ENCODE results near the gene FAM118A. TPM values are rescaled to one million over a fixed set of nuclear protein-coding genes. Genes with fewer than 3 reads are reported as not detected.

Gene FAM118A
- total and polyA plus RNA-seq, 2 of the 8 experiments (the other 6 are each of a cell fraction or from before 2014, with no cell fraction given) = 8.5 to 18.6 TPM

- H2AK5ac ChIP-seq (ENCODE audit: low read depth, low read length) = no peak overlapping the region
- H2BK120ac ChIP-seq (replicated peaks; ENCODE audit: low read depth, low read length) = no peak overlapping the region
- H3K23me2 ChIP-seq (ENCODE audit: low read depth, low read length) = peaks cover 1% of the 10 kb centered on the region; the same call in 1 of the 2 replicates
- H3K23ac ChIP-seq (ENCODE audit: insufficient read length) = no peak overlapping the region
- H4K91ac ChIP-seq (replicated peaks; ENCODE audit: insufficient read length, low read length) = no peak overlapping the region
- H2AFZ ChIP-seq (ENCODE audit: low read length) = no peak overlapping the region
- DNase-seq (ENCODE audit: low read depth in 1 of 2, low spot score in 2 of 2) (no peak), FAIRE-seq (no peak)
- TF ChIP-seq CBX8 (IDR thresholded peaks at IDR 0.05; ENCODE audit: borderline replicate concordance, low read depth, low read length) (no peak), ZNF274 (IDR thresholded peaks at IDR 0.05; ENCODE audit: borderline replicate concordance, extremely low read depth, low read length) (no peak), SRF (IDR thresholded peaks at IDR 0.05; ENCODE audit: low read depth, low read length) (no peak), SP1 (IDR thresholded peaks at IDR 0.05; ENCODE audit: low read depth, low read length) (no peak), PHF8 (conservative IDR thresholded peaks at IDR 0.05; ENCODE audit: low read depth, low read length) (no peak), CHD2 (IDR thresholded peaks at IDR 0.05; ENCODE audit: low read length) (no peak), BACH1 (IDR thresholded peaks at IDR 0.05; ENCODE audit: low read length) (no peak), TBP (IDR thresholded peaks at IDR 0.05; ENCODE audit: low read depth, low read length) (no peak), TAF7 (optimal IDR thresholded peaks at IDR 0.05; ENCODE audit: borderline replicate concordance, low read depth, low read length) (no peak), RAD21 (IDR thresholded peaks at IDR 0.05 in 1 of 2, conservative IDR thresholded peaks at IDR 0.05 in 1 of 2; ENCODE audit: low read depth in 2 of 2, low read length in 2 of 2) (no peak), RBBP5 (IDR thresholded peaks at IDR 0.05; ENCODE audit: borderline replicate concordance, low read depth, low read length) (no peak), KDM4A (IDR thresholded peaks at IDR 0.05; ENCODE audit: low read depth, low read length, severe bottlenecking) (no peak), YY1 (IDR thresholded peaks at IDR 0.05; ENCODE audit: low read depth, low read length) (no peak)
- no peaks in the 10 kb centered on the region for H3K79me2 ChIP-seq (ENCODE audit: control insufficient read depth in 1 of 2, insufficient read depth in 2 of 2, low read length in 2 of 2)
- ChIA-PET CTCF (ENCODE audit: partially characterized antibody) (interaction anchor here (1.8 to 2.0 kb wide), 2 partner anchors 24 to 165 kb away, joined by 4 read pairs; no protein-coding TSS in a partner anchor), POLR2A (ENCODE audit: partially characterized antibody) (interaction anchor here (1.4 to 2.5 kb wide), 2 partner anchors 20 to 25 kb away, joined by 4 to 5 read pairs; no protein-coding TSS in a partner anchor)
- no peak overlapping the region for H3K27ac ChIP-seq (ENCODE audit: low read depth, low read length)
- H3K18ac ChIP-seq (ENCODE audit: extremely low read depth, low read length) = no peak overlapping the region
- H4K5ac ChIP-seq (ENCODE audit: insufficient read length, low read depth, low read length) = no peak overlapping the region
- H3K4me1 ChIP-seq (replicated peaks in 1 of 4; ENCODE audit: control insufficient read depth in 3 of 4, insufficient read depth in 4 of 4, low read length in 3 of 4) = peaks cover 0 to 10% (median 2%) of the 10 kb centered on the region in 4 experiments; a peak in 2 of 7 replicates
- H3K79me1 ChIP-seq (ENCODE audit: low read depth, low read length) = no peaks in the 10 kb centered on the region
- H3K9me3 ChIP-seq (ENCODE audit: insufficient read depth in 2 of 2, low read depth in 1 of 2, low read length in 1 of 2) = no peaks in the 10 kb centered on the region
- H2BK12ac ChIP-seq (ENCODE audit: low read depth, low read length) = 0 out of 2 replicates have a peak overlapping the region, but pooled peaks have one; percentile 27
- 84% methylated on average over 13 of the region's 13 CpGs; no CpG with 5 or more reads in 1 of the 2 experiments for WGBS, 2 experiments (ENCODE audit: extremely low coverage in 1 of 2, insufficient coverage in 1 of 2, insufficient read length in 1 of 2, insufficient replicate concordance in 2 of 2, low coverage in 1 of 2, low lambda C conversion rate in 2 of 2, missing lambda C conversion rate in 1 of 2)
- peak overlapping the region; percentile 35; the same call in 1 of the 2 replicates for H4K8ac ChIP-seq (ENCODE audit: extremely low read depth, insufficient read depth, low read length)
- no peak overlapping the region for H3K4me2 ChIP-seq (ENCODE audit: insufficient read depth in 1 of 2, low read depth in 2 of 2, low read length in 2 of 2)
- H3K27me3 ChIP-seq (replicated peaks in 1 of 4; ENCODE audit: control insufficient read depth in 3 of 4, extremely low read depth in 1 of 4, insufficient read depth in 3 of 4, low read length in 3 of 4) = no peaks in the 10 kb centered on the region; a peak in 1 of 7 replicates
- H3K4me3 ChIP-seq (ENCODE audit: extremely low read depth in 1 of 4, insufficient read depth in 2 of 4, low read depth in 3 of 4, low read length in 4 of 4) = no peak overlapping the region
- peaks cover 0 to 1% of the 10 kb centered on the region in 2 experiments for H4K20me1 ChIP-seq (replicated peaks in 1 of 2; ENCODE audit: control insufficient read depth in 1 of 2, insufficient read depth in 2 of 2, low read length in 2 of 2)
- H2BK15ac ChIP-seq (ENCODE audit: low read length) = no peak overlapping the region
- H3K4ac ChIP-seq (replicated peaks; ENCODE audit: insufficient read length, low read depth, low read length) = no peak overlapping the region
- no peak overlapping the region for H2BK20ac ChIP-seq (ENCODE audit: low read length)
- no peaks in the 10 kb centered on the region; a peak in 1 of 8 replicates for H3K36me3 ChIP-seq (ENCODE audit: control insufficient read depth in 2 of 4, insufficient read depth in 4 of 4, low read length in 3 of 4)
- no peak overlapping the region for H2BK5ac ChIP-seq (ENCODE audit: low read depth, low read length)
- H3K9ac ChIP-seq (replicated peaks in 1 of 4; ENCODE audit: extremely low read depth in 1 of 4, low read depth in 3 of 4, low read length in 3 of 4) = no peak overlapping the region
- H3K56ac ChIP-seq (replicated peaks; ENCODE audit: insufficient read length, low read depth, low read length) = no peak overlapping the region
- no peak overlapping the region for H3K14ac ChIP-seq (ENCODE audit: insufficient read length)
Observed at GRCh38 chr22:45296628-45297297, 13.0 kb upstream of the FAM118A start.
